Activated effector memory CD4-positive, alpha-beta T cell treated with Interleukin-2 at 50 U/mL for 16 hours (primary cell): ENCODE data around the gene HCN4.
"Not testable (repeated sequence)": the region's sequence is repeated elsewhere in the genome, so short reads cannot be mapped to it uniquely, and the experiment has no call there.

Experiments
- DNase-seq: peaks from one replicate; pipeline ENCODE4 v3.0.0-alpha.2; 2020

Gene HCN4

GRCh38 chr15:73323374-73323955 lies 45.3 kb downstream of the HCN4 start:
- DNase-seq, result no peak

GRCh38 chr15:73322665-73323373 lies 45.9 kb downstream of the HCN4 start:
- no peak for DNase-seq

- DNase-seq, result no peak
These were observed 47.0 kb downstream of the HCN4 start for GRCh38 chr15:73321496-73322450.

- no peak for DNase-seq
These were observed 48.1 kb downstream of the HCN4 start for GRCh38 chr15:73320619-73321180.

GRCh38 chr15:73319460-73320245 lies 49.1 kb downstream of the HCN4 start:
- DNase-seq, result no peak

- no peak for DNase-seq
These were observed 50.1 kb downstream of the HCN4 start for GRCh38 chr15:73318463-73319351.

- DNase-seq, result no peak
These were observed 50.9 kb downstream of the HCN4 start for GRCh38 chr15:73317651-73318462.

GRCh38 chr15:73313861-73314260 lies 54.9 kb downstream of the HCN4 start:
- no peak for DNase-seq

GRCh38 chr15:73308305-73308704 lies 60.5 kb downstream of the HCN4 start:
- DNase-seq, result no peak

GRCh38 chr15:73305331-73306211 lies 63.2 kb downstream of the HCN4 start:
- DNase-seq, result no peak

- DNase-seq, result no peak
These were observed 65.1 kb downstream of the HCN4 start for GRCh38 chr15:73303636-73304035.

GRCh38 chr15:73300286-73300685 lies 68.5 kb downstream of the HCN4 start:
- DNase-seq, result not testable (repeated sequence)

GRCh38 chr15:73298522-73299245 lies 70.1 kb downstream of the HCN4 start:
- no peak for DNase-seq

GRCh38 chr15:73296609-73297353 lies 72.0 kb downstream of the HCN4 start:
- no peak for DNase-seq

- DNase-seq, result no peak
These were observed 73.0 kb downstream of the HCN4 start for GRCh38 chr15:73295630-73296286.

- no peak for DNase-seq
These were observed 75.0 kb downstream of the HCN4 start for GRCh38 chr15:73293773-73294172.

GRCh38 chr15:73291441-73291840 lies 77.3 kb downstream of the HCN4 start:
- DNase-seq, result no peak
